ENCODE measurements around the gene ADAM12.

DNA sequence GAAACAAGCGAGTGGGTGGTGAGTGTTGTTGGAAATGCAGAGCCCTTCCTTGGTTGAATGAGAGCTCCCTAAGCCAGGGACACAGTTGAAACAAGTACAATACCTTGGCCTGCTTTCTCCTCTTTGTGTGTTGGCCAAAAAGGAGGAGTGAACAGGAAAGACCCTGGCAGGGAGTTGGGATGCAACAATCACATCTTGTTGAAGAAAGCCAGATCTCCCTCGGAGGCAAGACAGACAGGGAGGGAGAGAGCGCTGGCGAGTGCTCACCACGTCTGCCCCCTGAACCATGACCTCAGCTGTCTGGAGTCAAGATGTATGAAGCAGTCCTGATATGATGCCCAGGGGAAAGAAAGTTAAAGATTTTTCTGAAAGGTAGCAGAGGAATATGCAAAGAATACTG, 66.8 kb downstream of the ADAM12 start:
- no peak for TF ChIP-seq POLR2A (IDR thresholded peaks at IDR 0.05)
- TF ChIP-seq, protein P1, sequence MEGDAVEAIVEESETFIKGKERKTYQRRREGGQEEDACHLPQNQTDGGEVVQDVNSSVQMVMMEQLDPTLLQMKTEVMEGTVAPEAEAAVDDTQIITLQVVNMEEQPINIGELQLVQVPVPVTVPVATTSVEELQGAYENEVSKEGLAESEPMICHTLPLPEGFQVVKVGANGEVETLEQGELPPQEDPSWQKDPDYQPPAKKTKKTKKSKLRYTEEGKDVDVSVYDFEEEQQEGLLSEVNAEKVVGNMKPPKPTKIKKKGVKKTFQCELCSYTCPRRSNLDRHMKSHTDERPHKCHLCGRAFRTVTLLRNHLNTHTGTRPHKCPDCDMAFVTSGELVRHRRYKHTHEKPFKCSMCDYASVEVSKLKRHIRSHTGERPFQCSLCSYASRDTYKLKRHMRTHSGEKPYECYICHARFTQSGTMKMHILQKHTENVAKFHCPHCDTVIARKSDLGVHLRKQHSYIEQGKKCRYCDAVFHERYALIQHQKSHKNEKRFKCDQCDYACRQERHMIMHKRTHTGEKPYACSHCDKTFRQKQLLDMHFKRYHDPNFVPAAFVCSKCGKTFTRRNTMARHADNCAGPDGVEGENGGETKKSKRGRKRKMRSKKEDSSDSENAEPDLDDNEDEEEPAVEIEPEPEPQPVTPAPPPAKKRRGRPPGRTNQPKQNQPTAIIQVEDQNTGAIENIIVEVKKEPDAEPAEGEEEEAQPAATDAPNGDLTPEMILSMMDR (IDR thresholded peaks at IDR 0.05): no peak
- no peak for TF ChIP-seq EP300 (IDR thresholded peaks at IDR 0.05)
